ENCODE results near the gene MLC1. TPM values are rescaled to one million over a fixed set of nuclear protein-coding genes. Genes with fewer than 3 reads are reported as not detected.

Gene MLC1
- total and polyA plus RNA-seq, 4 experiments from 2014 or later: 0.28 TPM; not detected in 3

DNA sequence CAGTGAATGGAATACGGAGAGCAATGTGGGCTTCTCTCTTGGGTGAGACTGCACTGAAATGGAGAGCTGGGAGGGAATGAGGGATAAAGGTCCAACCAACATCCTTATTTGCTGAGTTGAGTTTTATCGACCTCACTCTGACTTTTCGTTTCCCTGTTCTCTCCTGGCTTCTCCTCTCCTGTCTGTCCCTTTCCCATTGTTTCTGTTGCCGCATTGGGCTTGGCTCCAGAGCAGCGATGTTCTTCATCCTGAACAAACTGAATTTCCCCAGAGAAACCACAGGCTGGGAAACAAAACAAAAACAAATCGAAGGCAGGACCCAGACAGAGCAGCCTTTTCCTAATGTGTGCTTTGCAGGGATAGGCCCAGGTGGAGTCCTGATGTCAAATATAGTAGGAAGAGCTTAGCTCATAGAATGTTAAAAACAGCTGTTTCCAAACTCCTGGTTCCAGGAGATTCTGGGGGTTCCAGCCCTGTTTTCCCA, 34.6 kb upstream of the MLC1 start:
- DNase-seq: no peak
- no peaks in the 10 kb centered on the region for H3K36me3 ChIP-seq (ENCODE audit: insufficient read depth, low read length)
- Mint-ChIP-seq H3K27ac (peak overlapping the region in 1 of 7 donors; percentile 33), H3K4me1 (no peaks in the 10 kb centered on the region), H3K27me3 (peaks cover 5 to 17% of the 10 kb centered on the region in 2 donors), H3K36me3 (peaks cover 5 to 11% of the 10 kb centered on the region in 2 donors), H3K4me3 (no peak overlapping the region), H3K9me3 (peaks cover 3 to 31% (median 22%) of the 10 kb centered on the region in 8 donors)
- intact Hi-C loops (cut with micrococcal nuclease): no loop called here
- no peak overlapping the region for H3K27ac ChIP-seq (ENCODE audit: low read depth, low read length)
- no peaks in the 10 kb centered on the region for H3K4me1 ChIP-seq (ENCODE audit: insufficient read depth, low read length)
- H3K27me3 ChIP-seq (ENCODE audit: insufficient read depth, low read length): no peaks in the 10 kb centered on the region
- no peaks in the 10 kb centered on the region for H3K9me3 ChIP-seq (ENCODE audit: control insufficient read depth in 1 of 2, low read length in 2 of 2)
- H3K4me3 ChIP-seq (ENCODE audit: low read length in 2 of 2): no peak overlapping the region
- POLR2A ChIA-PET (ENCODE audit: partially characterized antibody): no interaction called here
- CTCF ChIA-PET (ENCODE audit: partially characterized antibody): no interaction called here

DNA sequence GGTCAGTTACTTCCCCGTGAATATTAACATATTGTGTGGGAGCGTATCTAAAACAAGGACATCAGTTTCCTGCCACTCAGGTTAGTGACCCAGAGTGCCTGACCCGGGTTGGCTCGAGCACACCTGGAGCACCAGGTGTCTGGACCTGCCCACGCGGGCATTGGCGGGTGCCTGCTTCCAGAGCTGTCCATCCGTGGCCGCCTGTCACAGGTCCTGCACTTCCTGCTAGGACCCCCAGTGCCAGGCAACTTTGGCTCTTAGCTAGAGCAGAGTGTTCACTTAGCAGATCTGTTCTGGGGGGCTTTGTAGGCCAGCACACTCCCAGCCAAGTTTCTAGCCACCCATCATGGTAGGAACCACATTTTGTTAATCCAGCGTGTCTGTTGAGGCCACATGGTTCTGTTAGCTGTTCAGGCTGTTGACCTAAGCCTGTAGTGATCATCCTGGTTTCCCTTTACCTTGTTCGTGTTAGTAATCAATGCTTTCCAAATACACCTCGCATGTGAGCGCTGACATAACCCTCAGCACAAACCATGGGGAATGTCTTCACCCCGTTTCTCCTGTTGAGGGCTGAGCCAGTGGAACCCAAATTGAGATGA, 34.0 kb upstream of the MLC1 start:
- ChIA-PET POLR2A (ENCODE audit: partially characterized antibody) (no interaction called here), CTCF (ENCODE audit: partially characterized antibody) (no interaction called here)
- Mint-ChIP-seq H3K27ac (no peak overlapping the region), H3K9me3 (peaks cover 3 to 27% (median 19%) of the 10 kb centered on the region in 8 donors), H3K4me1 (no peaks in the 10 kb centered on the region), H3K36me3 (peaks cover 5 to 8% of the 10 kb centered on the region in 2 donors), H3K4me3 (no peak overlapping the region), H3K27me3 (peaks cover 5 to 17% of the 10 kb centered on the region in 2 donors)
- intact Hi-C loops (cut with micrococcal nuclease): no loop called here
- H3K4me1 ChIP-seq (ENCODE audit: insufficient read depth, low read length): no peaks in the 10 kb centered on the region
- H3K27ac ChIP-seq (ENCODE audit: low read depth, low read length): no peak overlapping the region
- H3K9me3 ChIP-seq (ENCODE audit: control insufficient read depth in 1 of 2, low read length in 2 of 2): no peaks in the 10 kb centered on the region
- H3K36me3 ChIP-seq (ENCODE audit: insufficient read depth, low read length): no peaks in the 10 kb centered on the region
- no peak overlapping the region for H3K4me3 ChIP-seq (ENCODE audit: low read length in 2 of 2)
- no peak for DNase-seq
- no peaks in the 10 kb centered on the region for H3K27me3 ChIP-seq (ENCODE audit: insufficient read depth, low read length)

DNA sequence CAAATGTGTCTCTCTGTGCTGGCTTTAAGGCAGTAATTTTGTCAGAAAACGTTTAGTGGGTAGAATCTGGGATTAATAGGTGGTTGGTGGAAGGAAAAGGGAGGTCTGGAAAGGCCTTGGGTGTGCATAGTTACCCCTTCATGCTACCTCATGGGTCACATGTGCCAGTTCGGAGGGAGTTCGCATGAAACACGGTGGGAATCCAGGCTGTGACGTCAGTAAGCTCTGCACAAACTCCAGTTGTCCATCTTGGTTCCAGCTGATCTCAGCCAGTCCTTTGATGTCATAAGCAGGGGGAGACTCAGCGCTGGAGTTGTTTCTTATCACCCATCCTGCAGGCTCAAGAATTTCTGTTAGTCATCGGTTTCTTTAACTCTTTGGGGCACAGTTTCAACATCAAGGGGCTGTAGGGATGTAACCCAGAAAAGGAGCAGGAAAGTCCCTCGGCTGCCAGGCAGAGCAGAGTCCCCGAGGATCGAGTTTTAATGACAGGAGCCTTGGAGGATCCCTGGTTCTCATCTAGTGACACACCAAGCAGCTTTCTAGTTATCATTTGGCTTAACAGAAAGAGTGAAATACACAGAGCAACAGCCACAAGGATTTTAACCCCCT, 33.4 kb upstream of the MLC1 start:
- H3K4me1 ChIP-seq (ENCODE audit: insufficient read depth, low read length): no peaks in the 10 kb centered on the region
- Mint-ChIP-seq H3K4me3 (no peak overlapping the region), H3K4me1 (no peaks in the 10 kb centered on the region), H3K27me3 (peaks cover 5 to 14% of the 10 kb centered on the region in 2 donors), H3K9me3 (peaks cover 2 to 20% (median 13%) of the 10 kb centered on the region in 8 donors), H3K27ac (no peak overlapping the region), H3K36me3 (peaks cover 2 to 5% of the 10 kb centered on the region in 2 donors)
- CTCF ChIA-PET (ENCODE audit: partially characterized antibody): no interaction called here
- no peaks in the 10 kb centered on the region for H3K9me3 ChIP-seq (ENCODE audit: control insufficient read depth in 1 of 2, low read length in 2 of 2)
- POLR2A ChIA-PET (ENCODE audit: partially characterized antibody): no interaction called here
- intact Hi-C loops (cut with micrococcal nuclease): no loop called here
- H3K36me3 ChIP-seq (ENCODE audit: insufficient read depth, low read length): no peaks in the 10 kb centered on the region
- DNase-seq: no peak
- no peak overlapping the region for H3K4me3 ChIP-seq (ENCODE audit: low read length in 2 of 2)
- H3K27me3 ChIP-seq (ENCODE audit: insufficient read depth, low read length): no peaks in the 10 kb centered on the region
- no peak overlapping the region for H3K27ac ChIP-seq (ENCODE audit: low read depth, low read length)

DNA sequence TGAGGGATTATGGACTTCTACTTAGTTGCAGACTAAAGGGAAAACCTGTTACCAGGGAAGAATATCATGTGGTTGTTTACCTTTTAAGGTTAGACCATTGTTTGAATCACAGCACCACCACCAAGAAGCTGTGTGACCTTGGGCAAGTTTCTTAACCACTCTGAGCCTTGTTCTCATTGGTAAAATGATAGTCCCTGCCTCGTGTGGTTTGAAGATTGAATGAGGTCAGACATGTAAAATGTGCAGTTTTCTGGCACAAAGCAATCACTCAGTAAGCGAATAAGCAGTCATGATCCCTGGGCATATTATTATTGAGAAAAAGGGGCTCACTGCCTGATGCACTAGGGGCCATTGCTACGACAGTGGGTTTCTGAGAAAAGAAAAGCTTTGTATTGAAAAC, 32.9 kb upstream of the MLC1 start:
- no peak for DNase-seq
- Mint-ChIP-seq H3K4me1 (no peaks in the 10 kb centered on the region), H3K4me3 (no peak overlapping the region), H3K27ac (no peak overlapping the region), H3K27me3 (peaks cover 3 to 14% of the 10 kb centered on the region in 2 donors), H3K9me3 (peaks cover 0 to 15% (median 8%) of the 10 kb centered on the region in 8 donors), H3K36me3 (peaks cover 0 to 1% of the 10 kb centered on the region in 2 donors)
- intact Hi-C loops (cut with micrococcal nuclease): no loop called here
- no peaks in the 10 kb centered on the region for H3K4me1 ChIP-seq (ENCODE audit: insufficient read depth, low read length)
- ChIA-PET POLR2A (ENCODE audit: partially characterized antibody) (no interaction called here), CTCF (ENCODE audit: partially characterized antibody) (no interaction called here)
- H3K4me3 ChIP-seq (ENCODE audit: low read length in 2 of 2): no peak overlapping the region
- H3K9me3 ChIP-seq (ENCODE audit: control insufficient read depth in 1 of 2, low read length in 2 of 2): no peaks in the 10 kb centered on the region
- H3K27me3 ChIP-seq (ENCODE audit: insufficient read depth, low read length): no peaks in the 10 kb centered on the region
- no peaks in the 10 kb centered on the region for H3K36me3 ChIP-seq (ENCODE audit: insufficient read depth, low read length)
- no peak overlapping the region for H3K27ac ChIP-seq (ENCODE audit: low read depth, low read length)

DNA sequence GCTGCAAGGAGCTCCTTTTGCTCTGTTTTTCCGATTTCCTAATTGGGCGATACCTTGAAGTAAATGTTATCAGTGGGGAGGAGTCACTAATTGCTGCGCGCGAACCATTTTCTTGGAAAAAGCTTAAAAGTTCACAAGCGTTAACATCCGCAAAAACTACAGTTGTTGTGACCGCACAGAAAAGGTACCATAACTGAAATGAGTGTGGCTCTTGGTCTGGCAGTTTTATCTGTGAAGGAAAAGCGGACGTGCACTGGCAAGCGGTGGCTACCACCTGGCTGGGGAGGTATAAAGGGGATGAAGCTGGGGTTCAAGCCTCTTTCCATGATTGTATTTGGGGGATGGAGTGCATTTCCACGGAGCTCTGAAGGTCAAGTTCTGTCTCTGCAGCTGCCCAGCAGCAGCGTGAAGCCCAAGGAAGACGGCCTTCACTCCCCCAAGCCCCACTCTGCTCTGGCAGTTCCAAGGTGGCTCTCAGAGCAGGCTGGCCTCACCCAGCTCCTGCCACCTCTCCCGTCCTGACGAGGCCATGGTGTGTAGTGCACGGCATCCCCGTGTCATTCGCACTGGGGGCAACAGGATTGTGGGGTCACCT, 32.0 kb upstream of the MLC1 start:
- Mint-ChIP-seq H3K4me1 (peaks cover 0 to 5% (median 2%) of the 10 kb centered on the region in 4 donors), H3K4me3 (no peak overlapping the region), H3K36me3 (peaks cover 0 to 1% of the 10 kb centered on the region in 2 donors), H3K27me3 (peaks cover 6 to 17% of the 10 kb centered on the region in 2 donors), H3K27ac (no peak overlapping the region), H3K9me3 (peaks cover 0 to 7% (median 2%) of the 10 kb centered on the region in 8 donors)
- ChIA-PET POLR2A (ENCODE audit: partially characterized antibody) (no interaction called here), CTCF (ENCODE audit: partially characterized antibody) (no interaction called here)
- H3K27me3 ChIP-seq (ENCODE audit: insufficient read depth, low read length): no peaks in the 10 kb centered on the region
- peaks cover 1% of the 10 kb centered on the region for H3K4me1 ChIP-seq (ENCODE audit: insufficient read depth, low read length)
- H3K9me3 ChIP-seq (ENCODE audit: control insufficient read depth in 1 of 2, low read length in 2 of 2): no peaks in the 10 kb centered on the region
- intact Hi-C loops (cut with micrococcal nuclease): no loop called here
- H3K36me3 ChIP-seq (ENCODE audit: insufficient read depth, low read length): no peaks in the 10 kb centered on the region
- H3K4me3 ChIP-seq (ENCODE audit: low read length in 2 of 2): no peak overlapping the region
- H3K27ac ChIP-seq (ENCODE audit: low read depth, low read length): no peak overlapping the region
- DNase-seq: no peak

DNA sequence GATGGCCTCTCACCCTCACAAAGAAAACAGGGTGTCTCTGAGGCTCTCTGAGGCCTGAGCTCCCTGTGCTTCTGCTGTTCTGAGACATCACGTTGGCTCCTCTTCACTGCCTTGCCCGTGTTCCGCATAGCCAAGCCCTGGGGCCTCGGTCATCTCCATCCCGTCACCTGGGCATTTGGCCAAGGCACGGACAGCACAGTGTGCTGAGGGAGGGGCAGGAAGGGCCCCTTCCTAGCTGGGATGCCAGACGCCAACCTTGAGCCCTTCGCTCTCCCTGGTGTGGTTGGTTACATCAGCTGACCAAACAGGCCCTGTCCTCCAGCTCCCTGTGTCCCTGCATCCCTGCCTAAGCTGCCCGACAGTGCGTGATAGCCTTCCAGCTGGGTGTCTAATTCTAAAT, 30.5 kb upstream of the MLC1 start:
- peaks cover 0 to 5% (median 2%) of the 10 kb centered on the region in 4 donors for H3K4me1 Mint-ChIP-seq
- ChIA-PET CTCF (ENCODE audit: partially characterized antibody) (no interaction called here), POLR2A (ENCODE audit: partially characterized antibody) (no interaction called here)
- Histone ChIP-seq H3K4me1 (ENCODE audit: insufficient read depth, low read length) (peaks cover 5% of the 10 kb centered on the region), H3K36me3 (ENCODE audit: insufficient read depth, low read length) (no peaks in the 10 kb centered on the region), H3K27ac (ENCODE audit: low read depth, low read length) (no peak overlapping the region), H3K4me3 (ENCODE audit: low read length in 2 of 2) (no peak overlapping the region), H3K9me3 (ENCODE audit: control insufficient read depth in 1 of 2, low read length in 2 of 2) (no peaks in the 10 kb centered on the region), H3K27me3 (ENCODE audit: insufficient read depth, low read length) (no peaks in the 10 kb centered on the region)
- intact Hi-C loops (cut with micrococcal nuclease): no loop called here
- DNase-seq: no peak
- peaks cover 0 to under 1% (median 0%) of the 10 kb centered on the region in 8 donors for H3K9me3 Mint-ChIP-seq
- H3K4me3 Mint-ChIP-seq: no peak overlapping the region
- no peak overlapping the region for H3K27ac Mint-ChIP-seq
- H3K27me3 Mint-ChIP-seq: peaks cover 6 to 13% of the 10 kb centered on the region in 2 donors
- H3K36me3 Mint-ChIP-seq: no peaks in the 10 kb centered on the region

DNA sequence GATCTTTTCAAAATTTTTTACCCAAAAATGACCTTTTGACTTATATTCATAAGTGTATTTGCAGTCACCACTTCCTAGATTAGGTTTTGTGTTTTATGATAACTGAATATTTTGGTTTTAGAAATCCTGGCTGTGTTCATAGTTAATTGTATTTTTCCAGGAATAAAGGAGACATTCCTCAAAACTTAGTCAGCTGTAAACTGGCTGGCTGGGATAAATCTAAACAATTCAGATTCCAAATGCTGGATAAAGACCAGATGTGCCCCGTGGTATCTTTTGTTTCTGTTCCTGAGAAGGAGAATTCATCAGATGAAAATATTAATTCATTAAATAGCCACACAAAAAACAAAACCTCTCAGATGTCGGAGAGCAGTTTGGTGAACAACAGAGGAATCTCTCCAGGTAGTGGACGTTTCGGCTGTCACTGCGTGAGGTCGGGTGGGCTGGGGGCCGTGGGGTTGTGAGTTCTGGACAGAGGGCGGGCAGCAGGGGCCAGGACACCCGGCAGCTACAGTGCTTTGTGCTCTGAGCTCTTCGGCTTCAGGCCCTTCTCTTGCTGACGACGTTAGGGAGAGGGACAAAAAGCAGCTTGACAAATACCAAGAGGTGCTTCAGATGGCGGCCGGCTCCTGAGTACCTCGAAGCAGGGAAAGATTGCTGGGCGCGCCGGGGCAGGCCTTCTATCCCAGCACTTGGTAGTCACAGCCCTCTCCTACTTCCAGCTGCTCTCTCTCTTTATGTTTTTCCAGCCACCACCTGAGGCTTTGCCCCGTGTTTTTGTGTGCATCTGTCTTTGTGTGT, 29.2 kb upstream of the MLC1 start:
- intact Hi-C loops (cut with micrococcal nuclease): no loop called here
- ChIA-PET CTCF (ENCODE audit: partially characterized antibody) (no interaction called here), POLR2A (ENCODE audit: partially characterized antibody) (no interaction called here)
- Mint-ChIP-seq H3K27me3 (peaks cover 4 to 9% of the 10 kb centered on the region in 2 donors), H3K9me3 (no peaks in the 10 kb centered on the region), H3K36me3 (no peaks in the 10 kb centered on the region), H3K27ac (no peak overlapping the region), H3K4me3 (no peak overlapping the region), H3K4me1 (peaks cover 0 to 5% (median 2%) of the 10 kb centered on the region in 4 donors)
- H3K36me3 ChIP-seq (ENCODE audit: insufficient read depth, low read length): no peaks in the 10 kb centered on the region
- no peaks in the 10 kb centered on the region for H3K27me3 ChIP-seq (ENCODE audit: insufficient read depth, low read length)
- no peaks in the 10 kb centered on the region for H3K9me3 ChIP-seq (ENCODE audit: control insufficient read depth in 1 of 2, low read length in 2 of 2)
- DNase-seq: no peak
- no peak overlapping the region for H3K4me3 ChIP-seq (ENCODE audit: low read length in 2 of 2)
- peaks cover 5% of the 10 kb centered on the region for H3K4me1 ChIP-seq (ENCODE audit: insufficient read depth, low read length)
- no peak overlapping the region for H3K27ac ChIP-seq (ENCODE audit: low read depth, low read length)

Measured in CD4-positive, alpha-beta memory T cell (primary cell).